HG03469 (cell line): Measurements from ENCODE around the gene NCCRP1.

Source experiments
- ATAC-seq: cut with Tn5 transposase; IDR thresholded peaks from one replicate; pipeline ENCODE4 v1.9.1; 2021; ENCODE audit warnings: mild to moderate bottlenecking, moderate library complexity, moderate number of reproducible peaks; ENCODE audit not compliant: unreplicated experiment

NCCRP1 gene

GRCh38 chr19:39196860-39197562, at the start of gene NCCRP1:
TSS of gene NCCRP1 (plus strand) at chr19:39196964. CDS start at chr19:39196983, 19 bp downstream.
- no peak for ATAC-seq

- no peak for ATAC-seq
Measured at GRCh38 chr19:39147480-39147879, 49.3 kb upstream of the NCCRP1 start.

GRCh38 chr19:39148939-39149529, 47.7 kb upstream of the NCCRP1 start:
- no peak for ATAC-seq

- ATAC-seq, result no peak
Measured at GRCh38 chr19:39150235-39150634, 46.5 kb upstream of the NCCRP1 start.

GRCh38 chr19:39150807-39151600, 45.8 kb upstream of the NCCRP1 start:
- no peak for ATAC-seq

GRCh38 chr19:39152066-39152465, 44.7 kb upstream of the NCCRP1 start:
- no peak for ATAC-seq

GRCh38 chr19:39154100-39154628, 42.6 kb upstream of the NCCRP1 start:
- ATAC-seq, result no peak

- no peak for ATAC-seq
Measured at GRCh38 chr19:39154629-39155100, 42.1 kb upstream of the NCCRP1 start.

- no peak for ATAC-seq
Measured at GRCh38 chr19:39155114-39155700, 41.6 kb upstream of the NCCRP1 start.

GRCh38 chr19:39155741-39156140, 41.0 kb upstream of the NCCRP1 start:
- ATAC-seq, result no peak

GRCh38 chr19:39156326-39157230, 40.2 kb upstream of the NCCRP1 start:
- no peak for ATAC-seq

GRCh38 chr19:39157275-39157996, 39.3 kb upstream of the NCCRP1 start:
- no peak for ATAC-seq

- no peak for ATAC-seq
Measured at GRCh38 chr19:39157997-39158389, 38.8 kb upstream of the NCCRP1 start.

- no peak for ATAC-seq
Measured at GRCh38 chr19:39158646-39159260, 38.0 kb upstream of the NCCRP1 start.

- ATAC-seq, result no peak
Measured at GRCh38 chr19:39160523-39160861, 36.3 kb upstream of the NCCRP1 start.

GRCh38 chr19:39160889-39161672, 35.7 kb upstream of the NCCRP1 start:
- no peak for ATAC-seq

GRCh38 chr19:39162441-39163043, 34.2 kb upstream of the NCCRP1 start:
- ATAC-seq, result no peak

- ATAC-seq, result no peak
Measured at GRCh38 chr19:39163621-39164020, 33.1 kb upstream of the NCCRP1 start.
